CD14-positive monocyte (primary cell): Measurements from ENCODE around the gene TGFBR1. TPM values are rescaled to one million over a fixed set of nuclear protein-coding genes. Genes with fewer than 3 reads are reported as not detected.

ENCODE experiments used
- DNase-seq, 3 donors: peaks; one replicate each; pipeline ENCODE4 v3.0.0-alpha.2; 2011 to 2022
- H2AFZ ChIP-seq: 2 replicates; pipeline ENCODE4 v1.6.0; 2012; ENCODE audit warnings: mild to moderate bottlenecking, low read depth, low read length, inconsistent platforms; ENCODE audit not compliant: insufficient read depth, poor library complexity, severe bottlenecking
- H3K27ac ChIP-seq, 2 donors: 1 replicate in 1 of 2; 2 replicates in 1 of 2; pipeline ENCODE4 v1.5.1; 2012 to 2013; ENCODE audit warnings: low read length in 2 of 2, control low read depth in 1 of 2, inconsistent platforms in 1 of 2, low read depth in 1 of 2, mild to moderate bottlenecking in 1 of 2
- H3K27me3 ChIP-seq, 2 donors: one replicate each; pipeline versions ENCODE4 v1.6.0 to v1.6.1; 2011 to 2013; ENCODE audit warnings: low read length in 2 of 2; ENCODE audit not compliant: control insufficient read depth in 2 of 2, insufficient read depth in 2 of 2
- H3K36me3 ChIP-seq, 2 donors: replicated peaks in 1 of 2; 1 replicate in 1 of 2; 2 replicates in 1 of 2; pipeline versions ENCODE4 v1.5.1 to v1.6.1; 2012 to 2013; ENCODE audit warnings: low read length in 2 of 2, control low read depth in 1 of 2, inconsistent platforms in 1 of 2, mild to moderate bottlenecking in 1 of 2; ENCODE audit not compliant: insufficient read depth in 2 of 2, control insufficient read depth in 1 of 2
- H3K4me1 ChIP-seq, 2 donors: 1 replicate in 1 of 2; 2 replicates in 1 of 2; pipeline versions ENCODE4 v1.5.1 to v1.6.1; 2012 to 2013; ENCODE audit warnings: low read length in 2 of 2, control low read depth in 1 of 2, inconsistent platforms in 1 of 2, mild to moderate bottlenecking in 1 of 2, moderate library complexity in 1 of 2; ENCODE audit not compliant: insufficient read depth in 2 of 2, control insufficient read depth in 1 of 2
- H3K4me2 ChIP-seq: replicated peaks from 2 replicates; pipeline ENCODE3; 2012; ENCODE audit warnings: low read length, moderate library complexity, mild to moderate bottlenecking; ENCODE audit not compliant: poor library complexity, severe bottlenecking; ENCODE audit errors: extremely low read depth
- H3K4me3 ChIP-seq, 3 experiments: fragments of 200-600 bp in 1 of 3; sonication (generic) in 1 of 3; replicated peaks in 1 of 3; 1 replicate in 2 of 3; 2 replicates in 1 of 3; pipeline ENCODE4 v1.5.1; 2011 to 2013; ENCODE audit warnings: low read length in 3 of 3, mild to moderate bottlenecking in 3 of 3, control low read depth in 2 of 3, low read depth in 2 of 3, inconsistent platforms in 1 of 3, moderate library complexity in 1 of 3
- H3K79me2 ChIP-seq: 2 replicates; pipeline ENCODE4 v1.6.0; 2012; ENCODE audit warnings: mild to moderate bottlenecking, control low read depth, inconsistent platforms, low read length, moderate library complexity; ENCODE audit not compliant: insufficient read depth
- H3K9ac ChIP-seq: 2 replicates; pipeline ENCODE4 v1.6.0; 2017; ENCODE audit warnings: low read length, mild to moderate bottlenecking; ENCODE audit not compliant: insufficient read depth, poor library complexity, severe bottlenecking
- H3K9me3 ChIP-seq, 2 donors: replicated peaks in 1 of 2; 1 replicate in 1 of 2; 2 replicates in 1 of 2; pipeline versions ENCODE4 v1.5.1 to v1.6.1; 2012 to 2013; ENCODE audit warnings: low read length in 2 of 2, control low read depth in 1 of 2; ENCODE audit not compliant: control insufficient read depth in 1 of 2, insufficient read depth in 1 of 2
- H4K20me1 ChIP-seq: 2 replicates; pipeline ENCODE4 v1.6.0; 2012; ENCODE audit warnings: mild to moderate bottlenecking, low read length, control low read depth, moderate library complexity; ENCODE audit not compliant: insufficient read depth
- H3K27ac Mint-ChIP-seq, 7 donors: one replicate each; pipeline ENCODE4 v1.8.0; 2020; ENCODE audit warnings: mild to moderate bottlenecking in 7 of 7, mixed read lengths in 7 of 7, moderate library complexity in 6 of 7, inconsistent platforms in 2 of 7
- H3K27me3 Mint-ChIP-seq, 3 donors: one replicate each; pipeline ENCODE4 v1.8.0; 2021 to 2022; ENCODE audit warnings: low read depth in 3 of 3, mild to moderate bottlenecking in 3 of 3, mixed read lengths in 3 of 3, moderate library complexity in 3 of 3, inconsistent platforms in 1 of 3
- H3K36me3 Mint-ChIP-seq, 2 donors: one replicate each; pipeline ENCODE4 v1.8.0; 2020; ENCODE audit warnings: mixed read lengths in 2 of 2, inconsistent platforms in 1 of 2, mild to moderate bottlenecking in 1 of 2
- H3K4me1 Mint-ChIP-seq: one replicate; pipeline ENCODE4 v1.8.0; 2020; ENCODE audit warnings: mild to moderate bottlenecking, mixed read lengths
- H3K4me3 Mint-ChIP-seq, 2 donors: one replicate each; pipeline ENCODE4 v1.8.0; 2020; ENCODE audit warnings: mild to moderate bottlenecking in 2 of 2, mixed read lengths in 2 of 2, moderate library complexity in 1 of 2
- H3K9me3 Mint-ChIP-seq, 7 donors: one replicate each; pipeline ENCODE4 v1.8.0; 2020 to 2022; ENCODE audit warnings: mixed read lengths in 7 of 7, mild to moderate bottlenecking in 6 of 7, moderate library complexity in 6 of 7, inconsistent platforms in 2 of 7
- CTCF ChIP-seq: fragments of 200-600 bp; IDR thresholded peaks from one replicate; pipeline ENCODE4 v1.8.0; 2022; ENCODE audit warnings: antibody characterized with exemption, mild to moderate bottlenecking
- WGBS: methylation state at CpG from one replicate; pipeline ENCODE4 v1.1.5; 2013; ENCODE audit warnings: missing lambda C conversion rate; ENCODE audit not compliant: insufficient coverage; 5-methylcytosine and 5-hydroxymethylcytosine counted together
- intact Hi-C, 2 donors: fragments of 100-400 bp; cut with micrococcal nuclease; formaldehyde crosslinking; loops; one replicate each; pipeline versions ENCODE4 v1.15.0 to v1.15.1; 2023
- polyA plus RNA-seq, 3 donors: library from polyadenylated mRNA; depleted of rRNA in 1 of 3; unstranded in 2 of 3; stranded (reverse) in 1 of 3; fragments of 300-500 nt in 2 of 3; fragments of >200 nt in 1 of 3; fragmentation: Illumina TruSeq in 2 of 3; gene quantifications; 1 replicate in 2 of 3; 2 replicates in 1 of 3; pipeline ENCODE4 v1.2.3, GENCODE V29; 2012 to 2021

TGFBR1 gene
- polyA plus RNA-seq, 3 donors = 10.7 to 26.8 (median 25.0) TPM

- H3K9ac ChIP-seq = no peak overlapping the region
- H4K20me1 ChIP-seq = peaks cover 39% of the 10 kb centered on the region
- peak overlapping the region; percentile 70 to 87 for H3K4me3 Mint-ChIP-seq
- peak overlapping the region; percentile 24 to 70 (median 26) for H3K4me3 ChIP-seq
- TF ChIP-seq CTCF = no peak
- H3K27ac Mint-ChIP-seq = peak overlapping the region; percentile 82 to 94 (median 91)
- peak overlapping the region; percentile 9 for H2AFZ ChIP-seq
- peaks cover 100% of the 10 kb centered on the region for H3K79me2 ChIP-seq
- peak; percentile 52 to 67 (median 60) for DNase-seq
- no peaks in the 10 kb centered on the region for H3K27me3 Mint-ChIP-seq
- WGBS = 0% methylated on average over 2 of the region's 7 CpGs
- H3K27me3 ChIP-seq = no peaks in the 10 kb centered on the region
- H3K4me2 ChIP-seq = peak overlapping the region; percentile 81
- H3K36me3 ChIP-seq = no peaks in the 10 kb centered on the region
- peaks cover 55% of the 10 kb centered on the region for H3K4me1 Mint-ChIP-seq
- intact Hi-C loops = loop anchor here in 1 of 2 donors (5.0 kb wide), 1 partner anchor 867 kb away; no protein-coding TSS in a partner anchor
- H3K9me3 ChIP-seq = no peaks in the 10 kb centered on the region
- peaks cover 35 to 41% of the 10 kb centered on the region in 2 donors for H3K4me1 ChIP-seq
- peak overlapping the region; percentile 6 to 82 for H3K27ac ChIP-seq
- H3K36me3 Mint-ChIP-seq = no peaks in the 10 kb centered on the region
- H3K9me3 Mint-ChIP-seq = peaks cover 0 to 2% (median 0%) of the 10 kb centered on the region in 7 donors
These were observed 14.0 kb downstream of the TGFBR1 start for GRCh38 chr9:99118782-99119466.

GRCh38 chr9:99119976-99120655, 15.2 kb downstream of the TGFBR1 start:
- H3K27me3 Mint-ChIP-seq = no peaks in the 10 kb centered on the region
- intact Hi-C loops = loop anchor here in 1 of 2 donors (5.0 kb wide), 2 partner anchors 702 to 868 kb away; partner anchors contain the start of gene NR4A3
- H3K36me3 ChIP-seq = no peaks in the 10 kb centered on the region
- DNase-seq = peak in 2 of 3 donors; percentile 22 to 52
- H3K4me3 ChIP-seq = peak overlapping the region in 1 of 3 experiments; percentile 70
- no peaks in the 10 kb centered on the region for H3K9me3 ChIP-seq
- TF ChIP-seq CTCF = no peak
- H3K9me3 Mint-ChIP-seq = peaks cover 0 to 2% (median 0%) of the 10 kb centered on the region in 7 donors
- H3K27ac Mint-ChIP-seq = peak overlapping the region; percentile 82 to 94 (median 91)
- peaks cover 100% of the 10 kb centered on the region for H3K79me2 ChIP-seq
- peaks cover 53% of the 10 kb centered on the region for H3K4me1 Mint-ChIP-seq
- H3K4me2 ChIP-seq = peak overlapping the region; percentile 81
- no peak overlapping the region for H2AFZ ChIP-seq
- H3K27me3 ChIP-seq = no peaks in the 10 kb centered on the region
- peaks cover 35 to 41% of the 10 kb centered on the region in 2 donors for H3K4me1 ChIP-seq
- peaks cover 46% of the 10 kb centered on the region for H4K20me1 ChIP-seq
- peak overlapping the region in 1 of 2 donors; percentile 82 for H3K27ac ChIP-seq
- peak overlapping the region in 1 of 2 donors; percentile 87 for H3K4me3 Mint-ChIP-seq
- peaks cover 0 to 1% of the 10 kb centered on the region in 2 donors for H3K36me3 Mint-ChIP-seq
- no peak overlapping the region for H3K9ac ChIP-seq
